ENCODE measurements around the gene EPS8L3. TPM values are rescaled to one million over a fixed set of nuclear protein-coding genes. Genes with fewer than 3 reads are reported as not detected.

The EPS8L3 gene
- total and polyA plus RNA-seq, 2 of the 8 experiments (the other 6 are each of a cell fraction or from before 2014, with no cell fraction given) = not detected

DNA sequence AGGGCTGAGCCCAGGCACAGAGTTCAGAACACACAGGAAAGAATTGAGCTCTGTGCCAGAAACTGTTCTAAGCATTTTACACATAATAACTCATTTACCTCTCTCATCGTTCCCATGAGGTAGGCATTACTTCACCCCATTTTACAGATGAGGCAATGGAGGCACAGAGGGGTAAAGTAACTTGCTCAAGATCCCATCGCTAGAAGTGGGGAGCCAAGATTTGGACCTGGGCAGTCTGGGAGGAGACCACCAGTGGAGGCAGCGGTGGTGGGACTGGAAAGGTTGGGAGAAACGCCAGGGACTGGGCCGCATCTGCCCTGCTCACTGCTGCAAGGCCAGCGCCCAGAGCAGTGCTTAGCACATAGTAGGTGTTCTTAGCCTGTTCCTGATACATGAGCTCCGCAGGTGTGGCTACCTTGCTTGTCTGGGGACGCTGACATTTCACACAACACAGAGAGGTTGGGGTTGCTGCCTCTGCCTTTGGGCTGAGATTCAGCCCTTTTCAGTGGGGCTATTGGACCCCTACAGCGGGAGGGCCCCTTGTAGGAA, 27.8 kb upstream of the EPS8L3 start:
- TF ChIP-seq, protein P1, sequence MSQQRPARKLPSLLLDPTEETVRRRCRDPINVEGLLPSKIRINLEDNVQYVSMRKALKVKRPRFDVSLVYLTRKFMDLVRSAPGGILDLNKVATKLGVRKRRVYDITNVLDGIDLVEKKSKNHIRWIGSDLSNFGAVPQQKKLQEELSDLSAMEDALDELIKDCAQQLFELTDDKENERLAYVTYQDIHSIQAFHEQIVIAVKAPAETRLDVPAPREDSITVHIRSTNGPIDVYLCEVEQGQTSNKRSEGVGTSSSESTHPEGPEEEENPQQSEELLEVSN (IDR thresholded peaks at IDR 0.05) = no peak
- TF ChIP-seq KDM5A (IDR thresholded peaks at IDR 0.05; ENCODE audit: low read length) = no peak
- peak overlapping the region; percentile 18; the same call in 1 of the 2 replicates for H3K27ac ChIP-seq (ENCODE audit: low read depth, low read length)
- no peaks in the 10 kb centered on the region for H3K79me1 ChIP-seq (ENCODE audit: low read depth, low read length)
- H3K4me1 ChIP-seq (replicated peaks in 1 of 4; ENCODE audit: control insufficient read depth in 3 of 4, insufficient read depth in 4 of 4, low read length in 3 of 4) = peaks cover 0 to 18% (median 7%) of the 10 kb centered on the region in 4 experiments; a peak in 6 of 7 replicates
- H3K18ac ChIP-seq (ENCODE audit: extremely low read depth, low read length) = no peak overlapping the region
- H3K14ac ChIP-seq (ENCODE audit: insufficient read length) = no peak overlapping the region
- no peaks in the 10 kb centered on the region for H3K9me3 ChIP-seq (ENCODE audit: insufficient read depth in 2 of 2, low read depth in 1 of 2, low read length in 1 of 2)
- no peak overlapping the region for H2BK20ac ChIP-seq (ENCODE audit: low read length)
- H3K23me2 ChIP-seq (ENCODE audit: low read depth, low read length) = no peaks in the 10 kb centered on the region
- no peak overlapping the region for H4K5ac ChIP-seq (ENCODE audit: insufficient read length, low read depth, low read length)
- no peak overlapping the region for H2AK5ac ChIP-seq (ENCODE audit: low read depth, low read length)
- H4K8ac ChIP-seq (ENCODE audit: extremely low read depth, insufficient read depth, low read length) = peak overlapping the region; percentile 54; the same call in 1 of the 2 replicates
- FAIRE-seq = no peak
- no peak overlapping the region for H3K23ac ChIP-seq (ENCODE audit: insufficient read length)
- H2AFZ ChIP-seq (ENCODE audit: low read length) = 0 out of 2 replicates have a peak overlapping the region, but pooled peaks have one; percentile 9
- no peaks in the 10 kb centered on the region for H3K36me3 ChIP-seq (ENCODE audit: control insufficient read depth in 2 of 4, insufficient read depth in 4 of 4, low read length in 3 of 4)
- H2BK15ac ChIP-seq (ENCODE audit: low read length) = peak overlapping the region; percentile 16; the same call in 1 of the 2 replicates
- peak overlapping the region in 1 of 2 experiments; percentile 19; a peak in 2 of 4 replicates for H3K4me2 ChIP-seq (ENCODE audit: insufficient read depth in 1 of 2, low read depth in 2 of 2, low read length in 2 of 2)
- DNase-seq (ENCODE audit: low read depth in 1 of 2, low spot score in 2 of 2) = no peak
- WGBS, 2 experiments (ENCODE audit: extremely low coverage in 1 of 2, insufficient coverage in 1 of 2, insufficient read length in 1 of 2, insufficient replicate concordance in 2 of 2, low coverage in 1 of 2, low lambda C conversion rate in 2 of 2, missing lambda C conversion rate in 1 of 2) = 80% methylated on average over 9 of the region's 9 CpGs; no CpG with 5 or more reads in 1 of the 2 experiments
- H3K4ac ChIP-seq (replicated peaks; ENCODE audit: insufficient read length, low read depth, low read length) = no peak overlapping the region
- no peak overlapping the region; a peak in 1 of 7 replicates for H3K9ac ChIP-seq (replicated peaks in 1 of 4; ENCODE audit: extremely low read depth in 1 of 4, low read depth in 3 of 4, low read length in 3 of 4)
- CTCF ChIA-PET (ENCODE audit: partially characterized antibody) = interaction anchor here (0.7 to 27.2 kb wide), 31 partner anchors 12 to 376 kb away, joined by 3 to 700 read pairs (median 4); partner anchors contain the start of gene AHCYL1
- peak overlapping the region; percentile 71; the same call in 1 of the 2 replicates for H2BK12ac ChIP-seq (ENCODE audit: low read depth, low read length)
- no peaks in the 10 kb centered on the region for H4K20me1 ChIP-seq (replicated peaks in 1 of 2; ENCODE audit: control insufficient read depth in 1 of 2, insufficient read depth in 2 of 2, low read length in 2 of 2)
- H2BK5ac ChIP-seq (ENCODE audit: low read depth, low read length) = 0 out of 2 replicates have a peak overlapping the region, but pooled peaks have one; percentile 2
- H3K27me3 ChIP-seq (replicated peaks in 1 of 4; ENCODE audit: control insufficient read depth in 3 of 4, extremely low read depth in 1 of 4, insufficient read depth in 3 of 4, low read length in 3 of 4) = peaks cover 0 to 3% (median 2%) of the 10 kb centered on the region in 4 experiments; a peak in 2 of 7 replicates
- H3K56ac ChIP-seq (replicated peaks; ENCODE audit: insufficient read length, low read depth, low read length) = no peak overlapping the region
- no peak overlapping the region for H3K4me3 ChIP-seq (ENCODE audit: extremely low read depth in 1 of 4, insufficient read depth in 2 of 4, low read depth in 3 of 4, low read length in 4 of 4)
- no peak overlapping the region for H4K91ac ChIP-seq (replicated peaks; ENCODE audit: insufficient read length, low read length)
- POLR2A ChIA-PET (ENCODE audit: partially characterized antibody) = interaction anchor here (0.6 to 2.4 kb wide), 4 partner anchors 86 to 193 kb away, joined by 3 to 10 read pairs (median 4); partner anchors contain the start of genes AHCYL1, AMPD2 and GNAT2
- H3K79me2 ChIP-seq (ENCODE audit: control insufficient read depth in 1 of 2, insufficient read depth in 2 of 2, low read length in 2 of 2) = no peaks in the 10 kb centered on the region
- H2BK120ac ChIP-seq (replicated peaks; ENCODE audit: low read depth, low read length) = no peak overlapping the region

All from H1 (cell line).